ENCODE measurements around the gene XDH. TPM values are rescaled to one million over a fixed set of nuclear protein-coding genes. Genes with fewer than 3 reads are reported as not detected.

XDH gene
- polyA plus RNA-seq, 1 of the 3 experiments (the other 2 are of a cell fraction): 0.33 TPM

DNA sequence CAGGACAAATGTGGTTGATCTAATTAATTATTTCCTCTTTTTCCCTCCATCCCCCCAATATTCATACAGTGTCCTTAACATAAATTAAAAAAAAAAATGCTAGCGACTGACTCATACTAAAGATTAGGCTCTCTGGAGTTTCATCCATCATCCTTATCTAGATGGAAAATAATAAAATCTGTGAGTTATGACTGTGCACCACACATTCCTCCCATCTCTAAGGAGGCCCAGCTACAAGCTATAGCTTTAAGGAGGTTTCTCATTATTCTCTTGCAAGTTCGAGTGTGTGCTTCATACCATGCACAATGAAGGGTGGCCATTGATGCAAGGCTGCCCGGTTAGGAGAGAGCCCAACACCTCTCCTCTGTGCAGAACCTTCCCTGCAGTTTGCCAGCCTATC lies 77.3 kb downstream of the XDH start (continued):
- TF ChIP-seq, protein P1, sequence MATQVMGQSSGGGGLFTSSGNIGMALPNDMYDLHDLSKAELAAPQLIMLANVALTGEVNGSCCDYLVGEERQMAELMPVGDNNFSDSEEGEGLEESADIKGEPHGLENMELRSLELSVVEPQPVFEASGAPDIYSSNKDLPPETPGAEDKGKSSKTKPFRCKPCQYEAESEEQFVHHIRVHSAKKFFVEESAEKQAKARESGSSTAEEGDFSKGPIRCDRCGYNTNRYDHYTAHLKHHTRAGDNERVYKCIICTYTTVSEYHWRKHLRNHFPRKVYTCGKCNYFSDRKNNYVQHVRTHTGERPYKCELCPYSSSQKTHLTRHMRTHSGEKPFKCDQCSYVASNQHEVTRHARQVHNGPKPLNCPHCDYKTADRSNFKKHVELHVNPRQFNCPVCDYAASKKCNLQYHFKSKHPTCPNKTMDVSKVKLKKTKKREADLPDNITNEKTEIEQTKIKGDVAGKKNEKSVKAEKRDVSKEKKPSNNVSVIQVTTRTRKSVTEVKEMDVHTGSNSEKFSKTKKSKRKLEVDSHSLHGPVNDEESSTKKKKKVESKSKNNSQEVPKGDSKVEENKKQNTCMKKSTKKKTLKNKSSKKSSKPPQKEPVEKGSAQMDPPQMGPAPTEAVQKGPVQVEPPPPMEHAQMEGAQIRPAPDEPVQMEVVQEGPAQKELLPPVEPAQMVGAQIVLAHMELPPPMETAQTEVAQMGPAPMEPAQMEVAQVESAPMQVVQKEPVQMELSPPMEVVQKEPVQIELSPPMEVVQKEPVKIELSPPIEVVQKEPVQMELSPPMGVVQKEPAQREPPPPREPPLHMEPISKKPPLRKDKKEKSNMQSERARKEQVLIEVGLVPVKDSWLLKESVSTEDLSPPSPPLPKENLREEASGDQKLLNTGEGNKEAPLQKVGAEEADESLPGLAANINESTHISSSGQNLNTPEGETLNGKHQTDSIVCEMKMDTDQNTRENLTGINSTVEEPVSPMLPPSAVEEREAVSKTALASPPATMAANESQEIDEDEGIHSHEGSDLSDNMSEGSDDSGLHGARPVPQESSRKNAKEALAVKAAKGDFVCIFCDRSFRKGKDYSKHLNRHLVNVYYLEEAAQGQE (IDR thresholded peaks at IDR 0.05; ENCODE audit: low read depth, low read length): no peak
- TF ChIP-seq JUND (IDR thresholded peaks at IDR 0.05) (peak; percentile 100), FOSL2 (IDR thresholded peaks at IDR 0.05; ENCODE audit: borderline replicate concordance, low read depth) (peak; percentile 99), POLR2AphosphoS5 (IDR thresholded peaks at IDR 0.05; ENCODE audit: low read depth, low read length) (peak; percentile 77)

DNA sequence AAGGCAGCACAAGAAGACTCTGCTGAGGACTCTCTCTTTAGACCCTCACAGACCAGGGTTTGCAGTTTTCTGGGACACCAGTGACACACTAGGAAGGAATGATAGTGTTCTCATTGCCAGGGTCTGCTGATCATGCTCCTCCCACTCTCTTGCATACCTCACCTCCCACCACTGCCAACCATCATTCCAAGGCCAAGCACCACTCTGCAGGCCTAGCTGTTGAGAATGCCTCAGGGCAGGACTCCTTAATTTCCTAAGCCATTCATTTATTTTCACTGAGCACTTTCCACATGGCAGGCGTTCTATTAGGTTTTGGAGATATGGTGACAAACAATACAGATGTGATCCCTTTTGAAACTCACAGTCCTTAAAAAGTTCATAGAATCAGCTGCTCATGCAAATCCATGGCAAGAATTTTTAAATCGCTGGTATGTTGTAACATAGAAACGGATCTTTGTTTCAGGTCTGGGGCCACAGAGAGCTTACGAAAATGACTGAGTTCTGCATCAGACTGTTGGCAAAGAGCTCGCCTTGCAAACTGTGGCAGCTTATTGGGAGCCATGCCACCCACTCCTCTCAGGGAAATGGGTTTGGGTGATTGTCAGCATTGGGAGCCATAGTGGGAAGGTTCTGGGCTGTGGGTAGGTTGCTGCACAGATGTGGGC lies 78.5 kb downstream of the XDH start:
- Histone ChIP-seq H4K20me1 (ENCODE audit: insufficient read depth) (no peaks in the 10 kb centered on the region), H3K36me3 (replicated peaks in 1 of 2; ENCODE audit: control insufficient read depth in 1 of 2, insufficient read depth in 2 of 2, low read length in 1 of 2) (no peaks in the 10 kb centered on the region), H3K4me1 (ENCODE audit: control insufficient read depth in 1 of 2, insufficient read depth in 2 of 2, low read depth in 1 of 2, low read length in 1 of 2) (peaks cover 25 to 42% of the 10 kb centered on the region in 2 experiments; a peak in 3 of 4 replicates), H2AFZ (ENCODE audit: low read depth) (no peak overlapping the region), H3K9me3 (no peaks in the 10 kb centered on the region), H3K4me3 (ENCODE audit: low read depth in 2 of 2, low read length in 1 of 2) (no peak overlapping the region), H3K27me3 (ENCODE audit: insufficient read depth) (no peaks in the 10 kb centered on the region), H3F3A (replicated peaks; ENCODE audit: insufficient read depth) (peaks cover 31% of the 10 kb centered on the region), H3K79me2 (ENCODE audit: insufficient read depth) (no peaks in the 10 kb centered on the region), H3K9ac (no peak overlapping the region), H3K27ac (ENCODE audit: low read depth in 2 of 2, low read length in 1 of 2) (peak overlapping the region in 1 of 2 experiments; percentile 93; a peak in 2 of 4 replicates), H3K4me2 (peak overlapping the region; percentile 82; the same call in 1 of the 2 replicates), H3K9me2 (no peaks in the 10 kb centered on the region)
- ChIA-PET CTCF (interaction anchor here (1.6 to 12.6 kb wide), 9 partner anchors 7 to 1128 kb away, joined by 4 to 223 read pairs (median 73); partner anchors contain the start of genes EHD3 and GALNT14), POLR2A (no interaction called here)
- 81% methylated on average over 5 of the region's 5 CpGs for WGBS (ENCODE audit: low lambda C conversion rate)
- DNase-seq: peak; percentile 53
- TF ChIP-seq, protein P2, sequence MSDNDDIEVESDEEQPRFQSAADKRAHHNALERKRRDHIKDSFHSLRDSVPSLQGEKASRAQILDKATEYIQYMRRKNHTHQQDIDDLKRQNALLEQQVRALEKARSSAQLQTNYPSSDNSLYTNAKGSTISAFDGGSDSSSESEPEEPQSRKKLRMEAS (IDR thresholded peaks at IDR 0.05; ENCODE audit: low read depth): peak; percentile 67; the same call in 1 of the 2 replicates
- no peak for TF ChIP-seq EZH2phosphoT487 (IDR thresholded peaks at IDR 0.05; ENCODE audit: borderline replicate concordance, low read depth)
- TF ChIP-seq, protein P3, sequence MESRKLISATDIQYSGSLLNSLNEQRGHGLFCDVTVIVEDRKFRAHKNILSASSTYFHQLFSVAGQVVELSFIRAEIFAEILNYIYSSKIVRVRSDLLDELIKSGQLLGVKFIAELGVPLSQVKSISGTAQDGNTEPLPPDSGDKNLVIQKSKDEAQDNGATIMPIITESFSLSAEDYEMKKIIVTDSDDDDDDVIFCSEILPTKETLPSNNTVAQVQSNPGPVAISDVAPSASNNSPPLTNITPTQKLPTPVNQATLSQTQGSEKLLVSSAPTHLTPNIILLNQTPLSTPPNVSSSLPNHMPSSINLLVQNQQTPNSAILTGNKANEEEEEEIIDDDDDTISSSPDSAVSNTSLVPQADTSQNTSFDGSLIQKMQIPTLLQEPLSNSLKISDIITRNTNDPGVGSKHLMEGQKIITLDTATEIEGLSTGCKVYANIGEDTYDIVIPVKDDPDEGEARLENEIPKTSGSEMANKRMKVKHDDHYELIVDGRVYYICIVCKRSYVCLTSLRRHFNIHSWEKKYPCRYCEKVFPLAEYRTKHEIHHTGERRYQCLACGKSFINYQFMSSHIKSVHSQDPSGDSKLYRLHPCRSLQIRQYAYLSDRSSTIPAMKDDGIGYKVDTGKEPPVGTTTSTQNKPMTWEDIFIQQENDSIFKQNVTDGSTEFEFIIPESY (IDR thresholded peaks at IDR 0.05; ENCODE audit: borderline replicate concordance, low read depth): no peak
- TF ChIP-seq FOXJ3 (CRISPR knock-in tag; IDR thresholded peaks at IDR 0.05): no peak
- no peak for TF ChIP-seq GABPA (IDR thresholded peaks at IDR 0.05; ENCODE audit: low read depth)
- TF ChIP-seq RFX5 (IDR thresholded peaks at IDR 0.05; ENCODE audit: low read length): no peak
- TF ChIP-seq TCF12 (IDR thresholded peaks at IDR 0.05): peak; percentile 53; the same call in 1 of the 2 replicates
- TF ChIP-seq NFIC (IDR thresholded peaks at IDR 0.05; ENCODE audit: borderline replicate concordance): peak; percentile 55
- TF ChIP-seq SIN3A (IDR thresholded peaks at IDR 0.05; ENCODE audit: borderline replicate concordance, low read depth, low read length): no peak
- TF ChIP-seq YY1 (IDR thresholded peaks at IDR 0.05; ENCODE audit: low read depth): no peak
- TF ChIP-seq RXRA (IDR thresholded peaks at IDR 0.05; ENCODE audit: borderline replicate concordance, low read depth): no peak
- no peak for TF ChIP-seq ELF1 (IDR thresholded peaks at IDR 0.05)
- TF ChIP-seq FOSL2 (IDR thresholded peaks at IDR 0.05; ENCODE audit: borderline replicate concordance, low read depth): peak; percentile 63
- no peak for TF ChIP-seq GATA2 (CRISPR knock-in tag; IDR thresholded peaks at IDR 0.05)
- TF ChIP-seq RCOR1 (IDR thresholded peaks at IDR 0.05; ENCODE audit: low read length): no peak
- peak; percentile 11; the same call in 1 of the 2 replicates for TF ChIP-seq POLR2AphosphoS5 (IDR thresholded peaks at IDR 0.05; ENCODE audit: low read depth, low read length)
- no peak for TF ChIP-seq MEF2A (IDR thresholded peaks at IDR 0.05; ENCODE audit: borderline replicate concordance, low read depth)
- TF ChIP-seq, protein P4, sequence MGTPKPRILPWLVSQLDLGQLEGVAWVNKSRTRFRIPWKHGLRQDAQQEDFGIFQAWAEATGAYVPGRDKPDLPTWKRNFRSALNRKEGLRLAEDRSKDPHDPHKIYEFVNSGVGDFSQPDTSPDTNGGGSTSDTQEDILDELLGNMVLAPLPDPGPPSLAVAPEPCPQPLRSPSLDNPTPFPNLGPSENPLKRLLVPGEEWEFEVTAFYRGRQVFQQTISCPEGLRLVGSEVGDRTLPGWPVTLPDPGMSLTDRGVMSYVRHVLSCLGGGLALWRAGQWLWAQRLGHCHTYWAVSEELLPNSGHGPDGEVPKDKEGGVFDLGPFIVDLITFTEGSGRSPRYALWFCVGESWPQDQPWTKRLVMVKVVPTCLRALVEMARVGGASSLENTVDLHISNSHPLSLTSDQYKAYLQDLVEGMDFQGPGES (IDR thresholded peaks at IDR 0.05; ENCODE audit: low read depth, low read length): no peak
- no peak for TF ChIP-seq MXI1 (IDR thresholded peaks at IDR 0.05; ENCODE audit: low read depth, low read length)
- no peak for TF ChIP-seq SMC3 (IDR thresholded peaks at IDR 0.05; ENCODE audit: low read depth, low read length)
- TF ChIP-seq, protein P5, sequence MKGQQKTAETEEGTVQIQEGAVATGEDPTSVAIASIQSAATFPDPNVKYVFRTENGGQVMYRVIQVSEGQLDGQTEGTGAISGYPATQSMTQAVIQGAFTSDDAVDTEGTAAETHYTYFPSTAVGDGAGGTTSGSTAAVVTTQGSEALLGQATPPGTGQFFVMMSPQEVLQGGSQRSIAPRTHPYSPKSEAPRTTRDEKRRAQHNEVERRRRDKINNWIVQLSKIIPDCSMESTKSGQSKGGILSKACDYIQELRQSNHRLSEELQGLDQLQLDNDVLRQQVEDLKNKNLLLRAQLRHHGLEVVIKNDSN (IDR thresholded peaks at IDR 0.05; ENCODE audit: borderline replicate concordance, low read depth): 0 out of 2 replicates have a peak, but pooled peaks have one; percentile 12

All from SK-N-SH (cell line).